HEK293T (cell line): ENCODE data around the gene FILIP1L.

ENCODE experiments used
- BHLHE40 ChIP-seq: fragments of 450-650 bp; IDR thresholded peaks from 2 replicates; pipeline ENCODE4 v1.6.1; 2016; ENCODE audit warnings: mild to moderate bottlenecking, moderate library complexity, borderline replicate concordance
- L3MBTL2 ChIP-seq: fragments of 450-650 bp; conservative IDR thresholded peaks from 2 replicates; pipeline ENCODE4 v1.6.1; 2016; ENCODE audit warnings: mild to moderate bottlenecking
- LEF1 ChIP-seq: fragments of 450-650 bp; IDR thresholded peaks from 2 replicates; pipeline ENCODE4 v1.6.1; 2017; ENCODE audit warnings: mild to moderate bottlenecking, borderline replicate concordance
- TF ChIP-seq, protein P1 (sequence below): fragments of 450-650 bp; IDR thresholded peaks from 2 replicates; pipeline ENCODE4 v1.6.1; 2016

DNA sequence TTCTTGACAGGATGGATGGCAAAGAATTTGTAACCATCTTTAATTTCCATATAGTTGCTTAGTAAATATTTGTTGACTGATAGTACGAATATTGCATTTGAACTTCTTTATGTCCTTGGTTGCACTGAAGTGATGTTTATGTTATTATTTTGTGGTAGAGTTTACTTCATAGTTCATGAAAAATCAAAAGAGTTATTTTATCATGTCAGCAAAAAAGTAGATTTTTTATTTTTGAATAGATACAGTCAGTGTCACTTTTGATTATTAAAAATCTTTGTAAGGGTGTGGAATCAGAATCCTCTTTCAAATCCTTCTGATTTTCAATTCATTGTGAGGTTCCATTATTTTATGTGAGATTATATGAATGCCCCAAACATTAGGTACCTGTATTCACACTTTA, 35.0 kb downstream of the FILIP1L start:
- TF ChIP-seq, protein P1, sequence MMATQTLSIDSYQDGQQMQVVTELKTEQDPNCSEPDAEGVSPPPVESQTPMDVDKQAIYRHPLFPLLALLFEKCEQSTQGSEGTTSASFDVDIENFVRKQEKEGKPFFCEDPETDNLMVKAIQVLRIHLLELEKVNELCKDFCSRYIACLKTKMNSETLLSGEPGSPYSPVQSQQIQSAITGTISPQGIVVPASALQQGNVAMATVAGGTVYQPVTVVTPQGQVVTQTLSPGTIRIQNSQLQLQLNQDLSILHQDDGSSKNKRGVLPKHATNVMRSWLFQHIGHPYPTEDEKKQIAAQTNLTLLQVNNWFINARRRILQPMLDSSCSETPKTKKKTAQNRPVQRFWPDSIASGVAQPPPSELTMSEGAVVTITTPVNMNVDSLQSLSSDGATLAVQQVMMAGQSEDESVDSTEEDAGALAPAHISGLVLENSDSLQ, result no peak
- TF ChIP-seq L3MBTL2, result no peak
- TF ChIP-seq BHLHE40, result no peak
- TF ChIP-seq LEF1, result no peak
